Activated T-cell treated with anti-CD3 and anti-CD28 coated beads for 24 hours (primary cell): ENCODE measurements around the gene JUN.
"Not testable (repeated sequence)": the region's sequence is repeated elsewhere in the genome, so short reads cannot be mapped to it uniquely, and the experiment has no call there.

Experiments used
- DNase-seq: peaks from one replicate; pipeline ENCODE4 v3.0.0-alpha.2; 2020; ENCODE audit warnings: low read depth

JUN gene

DNA sequence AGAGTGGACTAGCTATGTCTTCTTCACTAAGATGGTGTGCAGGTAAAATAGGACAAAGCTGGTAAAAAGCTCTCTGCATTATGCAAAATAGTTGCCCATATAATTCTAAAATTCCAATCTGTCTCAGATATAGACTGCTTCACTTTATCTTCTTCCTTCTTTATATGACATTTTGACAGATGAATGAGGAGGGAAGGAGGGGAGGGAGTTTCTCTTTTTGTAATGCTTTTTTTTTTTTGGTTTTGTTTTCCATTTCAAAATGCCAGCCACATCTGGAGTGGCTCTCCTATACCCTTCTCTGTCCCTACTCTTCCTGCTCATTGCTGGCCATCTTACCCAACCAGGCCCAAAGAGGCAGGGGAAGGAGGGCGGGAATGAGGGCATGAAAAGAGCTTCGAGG, 24.2 kb upstream of the JUN start:
- DNase-seq, result no peak

DNA sequence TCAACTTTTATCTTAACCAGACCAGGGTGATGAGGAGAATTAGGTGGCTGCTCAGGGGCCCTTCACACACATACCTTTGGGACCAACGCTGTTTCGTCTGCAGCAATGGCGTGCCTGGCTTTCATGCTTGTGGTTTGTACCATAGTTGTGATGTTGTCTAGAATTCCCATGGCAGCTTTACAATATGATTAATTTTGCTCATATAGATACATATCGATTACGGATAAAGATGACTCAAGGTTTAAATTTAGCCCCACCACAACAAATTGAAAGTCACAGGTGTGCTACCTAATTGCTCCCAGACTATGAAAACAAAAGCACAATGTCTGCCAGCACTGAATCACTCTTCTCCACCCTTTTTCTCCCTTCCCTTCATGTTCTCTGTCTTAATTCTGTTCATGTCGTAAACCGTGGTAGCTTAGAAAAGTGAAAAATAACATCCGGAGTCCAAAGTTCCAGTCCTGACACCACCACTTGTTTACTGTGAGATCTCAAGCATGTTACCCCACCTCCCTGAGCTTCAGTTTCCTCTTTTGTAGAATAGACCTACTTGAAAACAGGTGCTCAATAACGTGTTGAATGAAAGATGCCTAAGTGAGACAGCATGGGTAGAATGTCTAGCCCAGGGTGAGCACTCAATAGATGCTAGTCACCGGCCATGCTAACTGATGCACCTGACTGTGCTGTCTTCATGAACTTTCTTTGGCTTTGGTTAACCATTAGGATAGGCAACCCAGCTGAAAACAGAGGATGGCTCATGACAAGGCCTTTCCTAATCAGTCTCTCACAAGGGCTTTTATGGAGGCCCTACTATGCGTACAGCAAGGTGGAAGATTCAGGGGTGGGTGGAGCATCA, 22.1 kb upstream of the JUN start:
- DNase-seq, result no peak

DNA sequence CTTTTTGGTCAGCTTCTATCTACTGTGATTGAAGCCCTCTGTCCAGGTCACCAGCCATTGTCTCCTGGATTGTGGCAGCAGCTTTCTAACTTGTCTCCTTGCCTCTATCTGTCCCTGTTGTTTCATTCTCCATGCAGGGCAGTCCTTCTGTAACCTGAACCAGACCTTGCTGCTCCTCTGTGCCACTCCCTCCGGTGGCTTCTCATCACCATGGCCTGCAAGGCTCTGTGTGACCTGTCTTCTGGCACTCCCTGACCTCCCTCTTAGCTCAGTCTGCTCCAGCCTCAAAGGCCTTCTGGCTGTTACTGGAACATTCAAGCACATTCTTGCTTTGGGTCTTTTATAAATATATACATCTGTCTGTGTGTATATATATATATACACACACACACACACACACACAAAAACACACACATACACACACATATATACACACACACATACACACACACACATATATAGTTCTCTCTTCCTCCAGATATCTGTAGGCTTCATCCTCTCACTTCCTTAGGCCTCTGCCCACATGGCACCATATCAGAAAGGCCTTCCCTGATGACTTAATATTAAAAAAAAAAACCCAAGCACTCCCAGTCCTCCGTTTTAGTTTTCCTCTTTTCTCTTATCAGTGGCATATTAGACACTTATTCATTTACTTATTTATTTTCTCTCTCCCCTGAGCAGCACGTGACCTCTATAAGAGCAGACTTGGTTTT, 21.2 kb upstream of the JUN start:
- DNase-seq, result no peak

DNA sequence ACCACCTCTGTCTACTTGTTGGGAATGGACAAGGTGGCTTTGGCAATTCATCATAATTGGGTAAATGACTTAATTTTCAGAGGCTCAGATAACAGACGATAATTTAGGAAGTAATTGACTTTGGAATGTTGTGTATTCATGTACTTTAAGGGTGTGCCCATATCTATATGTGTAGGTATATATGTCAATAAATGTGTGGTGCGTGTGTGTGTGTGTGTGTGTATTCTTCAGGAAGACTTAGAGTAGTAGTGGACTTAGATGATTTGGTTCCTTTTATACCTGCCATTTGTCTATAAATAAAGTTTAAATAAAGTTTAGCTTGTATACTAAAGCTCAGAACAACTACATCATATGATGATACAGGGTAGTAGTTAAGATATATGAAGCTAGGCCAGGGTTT, 20.0 kb upstream of the JUN start:
- DNase-seq, result no peak

DNA sequence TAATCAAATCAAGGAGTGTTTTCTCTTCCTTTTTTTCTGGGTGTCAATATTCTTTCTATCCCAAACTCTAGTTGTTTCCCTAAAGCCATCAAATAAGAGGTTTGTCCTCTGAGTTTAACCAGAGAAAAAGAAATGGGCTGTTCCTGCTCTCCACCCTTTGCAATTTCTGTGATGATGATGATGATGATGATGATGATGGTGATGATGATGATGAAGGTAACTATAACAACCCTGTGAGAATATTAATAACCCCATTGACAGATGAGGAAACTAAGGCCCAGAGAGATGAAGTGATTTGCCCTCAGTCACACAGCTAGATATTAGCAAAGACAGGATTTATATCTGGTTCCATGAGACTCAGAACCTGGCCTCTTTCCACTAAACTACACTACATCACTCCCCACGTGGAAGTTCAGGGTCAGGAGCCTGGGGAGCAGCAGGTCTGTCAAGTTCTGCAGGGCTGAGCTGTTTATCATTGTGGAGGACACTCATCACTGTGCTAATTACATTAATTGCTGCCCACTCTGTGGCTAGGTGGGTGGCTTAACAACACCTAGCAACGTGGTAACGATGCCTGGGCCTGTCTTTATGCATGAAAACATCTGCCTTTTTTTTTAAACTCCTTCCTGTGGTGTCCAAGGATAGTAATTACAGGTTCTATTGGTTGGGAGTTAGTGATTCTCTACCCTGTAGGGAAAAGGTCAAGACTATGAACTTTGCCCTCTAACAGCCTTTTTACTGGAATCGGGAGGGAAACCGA, 19.0 kb upstream of the JUN start:
- DNase-seq, result no peak

DNA sequence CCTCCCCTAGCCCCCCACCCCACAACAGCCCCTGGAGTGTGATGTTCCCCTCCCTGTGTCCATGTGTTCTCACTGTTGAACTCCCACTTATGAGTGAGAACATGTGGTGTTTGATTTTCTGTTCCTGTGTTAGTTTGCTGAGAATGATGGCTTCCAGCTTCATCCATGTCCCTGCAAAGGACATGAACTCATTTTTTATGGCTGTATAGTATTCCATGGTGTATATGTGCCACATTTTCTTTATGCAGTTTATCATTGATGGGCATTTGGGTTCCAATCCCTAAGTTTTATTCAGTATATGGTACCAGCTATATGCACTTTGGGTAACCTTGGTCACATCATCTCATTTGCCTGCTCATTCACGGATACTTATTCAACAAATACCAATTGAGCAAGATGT, 17.4 kb upstream of the JUN start:
- not testable (repeated sequence) for DNase-seq

DNA sequence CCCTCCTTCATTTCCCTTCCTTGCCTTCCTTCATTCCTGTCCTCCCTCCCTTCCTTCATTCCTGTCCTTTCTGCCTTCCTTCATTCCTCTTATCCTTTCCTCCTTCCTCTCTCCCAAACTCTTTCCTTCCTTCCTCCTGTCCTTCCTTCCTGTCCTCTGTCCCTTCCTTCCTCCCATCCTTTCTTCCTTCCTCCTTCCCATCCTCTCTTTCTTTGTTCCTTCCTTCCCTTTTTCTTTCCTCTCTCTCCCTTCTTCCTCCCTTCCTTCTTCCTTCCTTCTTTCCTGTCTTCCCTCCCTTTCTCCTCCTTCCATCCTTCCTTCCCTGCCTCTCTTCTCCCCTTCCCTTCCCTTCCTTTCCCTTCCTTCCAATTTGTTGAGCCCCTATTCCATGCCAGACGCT, 15.8 kb upstream of the JUN start:
- no peak for DNase-seq

DNA sequence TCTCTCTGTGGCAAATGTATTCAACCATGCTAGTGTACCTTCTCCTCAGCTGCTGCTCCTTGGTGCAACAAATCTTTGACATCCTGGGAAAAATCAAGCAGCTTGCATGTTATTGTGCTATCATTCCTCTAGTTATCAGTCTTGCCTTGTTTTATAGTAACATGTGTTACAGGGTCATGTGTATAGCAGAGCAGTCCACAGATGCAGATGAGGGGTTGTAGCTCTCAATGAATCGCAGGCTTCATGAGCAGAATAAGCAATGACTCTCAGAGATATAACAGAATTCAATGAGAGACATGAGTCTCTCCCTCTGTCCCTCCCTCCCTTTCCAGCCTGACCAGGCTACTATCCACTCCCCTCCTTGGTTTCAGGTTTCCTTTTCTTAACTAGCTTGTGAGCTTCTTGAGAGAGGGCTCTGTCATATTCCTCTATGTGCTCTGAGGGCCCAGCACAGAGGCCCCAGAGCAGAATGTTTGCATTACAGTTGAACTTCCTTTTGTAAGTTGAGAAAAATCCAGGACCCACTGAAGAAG, 15.1 kb upstream of the JUN start:
- no peak for DNase-seq

DNA sequence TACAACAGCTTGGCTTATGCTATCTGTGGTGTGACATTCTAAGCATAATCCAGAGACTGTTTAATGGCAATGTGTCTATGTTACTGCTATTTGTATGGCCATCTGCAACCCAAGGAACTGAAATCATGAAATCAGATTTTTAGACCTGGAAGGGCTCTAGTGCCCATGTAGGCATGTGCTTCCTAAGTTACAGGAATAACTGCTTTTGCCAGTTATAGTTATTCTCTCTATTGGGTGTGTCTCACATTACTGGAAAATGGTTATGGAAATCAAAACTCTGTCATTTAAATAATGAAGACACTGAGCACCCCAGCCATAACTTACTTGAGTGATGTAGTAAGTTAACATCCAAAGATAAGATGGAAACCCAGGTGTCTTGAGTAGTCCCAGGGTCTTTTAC, 12.6 kb upstream of the JUN start:
- DNase-seq, result no peak

DNA sequence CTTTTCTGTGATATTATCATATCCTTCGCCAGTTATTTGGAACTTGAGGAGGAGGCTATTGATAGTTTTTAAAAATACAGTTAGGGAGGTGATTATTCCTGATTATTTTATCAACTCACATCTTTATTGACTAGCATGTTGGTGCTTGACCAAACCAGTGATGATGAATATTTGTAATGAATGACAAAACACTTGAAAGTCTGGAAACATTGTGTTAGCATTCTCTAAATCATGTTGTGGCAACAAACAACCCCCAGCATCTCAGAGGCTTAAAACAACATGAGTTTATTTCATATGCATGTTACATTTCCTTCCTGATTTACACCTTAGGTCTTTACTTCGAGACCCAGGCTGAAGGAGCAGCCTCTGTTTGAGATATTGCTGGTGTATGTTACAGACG, 10.7 kb upstream of the JUN start:
- DNase-seq, result no peak

DNA sequence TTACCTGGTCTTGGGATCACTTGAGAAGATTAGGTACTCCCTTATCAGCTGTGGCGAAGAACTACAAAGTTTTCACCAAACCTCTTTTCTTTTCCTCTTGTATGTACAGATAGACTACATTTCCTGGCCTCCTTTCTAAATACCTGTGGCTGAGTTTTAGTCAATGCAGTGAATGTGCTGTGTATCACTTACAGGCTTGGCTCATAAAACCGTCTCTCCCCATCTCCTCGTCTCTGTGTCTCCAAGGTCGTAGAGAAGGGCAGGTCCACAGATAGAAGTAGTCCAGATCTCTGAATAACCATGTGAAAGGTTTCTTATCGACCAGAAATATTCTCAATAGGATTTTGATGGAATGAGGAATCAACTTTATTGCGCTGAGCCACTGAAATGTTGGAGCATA, 9.0 kb upstream of the JUN start:
- no peak for DNase-seq

DNA sequence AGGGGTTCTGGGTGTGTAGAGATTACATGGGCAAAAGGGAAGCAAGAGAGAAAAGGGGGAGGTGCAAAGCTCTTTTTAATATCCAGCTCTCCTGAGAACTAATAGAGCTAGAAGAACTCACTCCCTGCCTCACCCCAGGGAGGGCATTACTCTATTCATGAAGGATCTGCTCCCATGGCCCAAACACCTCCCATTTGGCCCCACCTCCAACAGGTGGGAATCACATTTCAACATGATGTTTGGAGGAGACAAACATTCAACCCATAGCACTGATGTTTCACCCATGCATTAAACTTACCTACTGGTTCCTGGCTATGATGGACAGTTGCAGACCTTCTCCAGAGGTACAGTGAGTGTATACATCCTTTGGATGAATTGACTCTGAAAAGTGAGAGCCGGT, 7.3 kb upstream of the JUN start:
- DNase-seq, result no peak

DNA sequence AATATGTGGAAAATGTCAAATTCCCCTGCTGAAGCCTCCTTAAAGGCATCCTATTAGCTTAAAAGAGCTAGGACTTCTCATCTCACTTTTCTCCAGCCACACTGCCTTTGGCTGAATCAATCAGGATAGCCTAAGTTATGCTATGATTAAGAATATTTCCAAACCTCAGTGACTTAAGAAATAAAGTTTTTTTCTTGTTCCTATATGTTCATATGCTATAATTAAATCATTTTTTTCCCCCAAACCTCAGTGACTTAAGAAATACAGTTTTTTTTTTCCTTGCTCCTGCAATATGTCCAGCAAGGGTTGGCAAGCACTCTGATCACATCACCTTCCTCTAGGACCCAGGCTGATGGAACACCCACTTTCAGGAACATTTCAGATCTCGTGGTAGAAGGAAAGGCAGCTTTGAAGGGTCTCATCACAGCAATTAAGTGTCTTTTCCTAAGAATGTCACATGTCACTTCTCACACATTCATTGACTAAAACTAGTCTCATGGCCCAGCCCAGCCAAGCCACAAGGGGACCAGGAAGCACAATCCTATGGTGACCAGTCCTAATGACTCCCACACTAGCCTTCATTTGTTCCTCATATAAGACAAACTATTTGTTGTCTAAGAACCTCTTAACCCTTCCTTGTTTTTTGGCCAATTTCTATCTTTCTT, 6.3 kb upstream of the JUN start:
- DNase-seq, result no peak

DNA sequence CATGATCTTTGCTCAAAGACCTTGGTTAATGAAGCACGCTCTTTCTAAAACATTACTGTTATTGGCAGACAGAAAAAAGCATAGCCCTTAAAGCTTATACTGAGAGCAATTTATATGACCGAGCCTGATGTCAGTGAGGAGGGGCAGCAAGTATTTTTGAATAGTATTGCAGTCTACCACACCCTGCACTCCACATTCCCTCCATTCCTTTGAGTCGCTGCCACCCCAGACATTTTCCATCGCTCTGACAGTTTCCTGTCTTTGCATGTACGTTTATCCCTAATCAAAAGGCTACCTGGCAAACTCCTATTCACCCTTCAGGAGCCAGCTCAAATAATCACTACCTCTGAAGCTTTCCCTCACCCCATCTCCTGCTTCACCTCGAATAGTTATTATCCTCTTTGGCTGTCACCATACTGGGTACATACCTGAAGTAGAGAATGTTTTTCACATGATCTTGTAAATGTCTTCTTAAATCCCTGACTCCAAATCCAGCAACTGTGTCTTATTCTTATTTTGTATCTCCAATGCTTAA, 5.5 kb upstream of the JUN start:
- DNase-seq, result no peak

DNA sequence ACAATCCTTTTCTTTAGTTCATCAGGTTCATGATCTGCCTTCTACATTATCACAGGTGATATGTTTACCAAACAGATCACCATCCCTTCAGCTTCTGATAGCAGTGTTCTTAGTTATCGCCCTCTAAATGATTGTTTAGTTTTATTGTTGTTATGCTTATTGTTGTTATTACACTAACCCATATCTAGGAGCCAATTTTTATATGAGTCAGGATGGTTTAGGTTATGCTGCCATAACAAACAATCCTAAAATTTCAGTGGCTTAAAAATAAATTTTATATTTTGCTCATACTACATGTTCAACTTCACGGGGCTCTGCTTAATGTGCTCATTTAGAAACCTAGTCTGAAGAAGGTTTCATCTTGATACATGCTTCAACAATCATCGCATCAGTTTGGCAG, 4.4 kb upstream of the JUN start:
- DNase-seq, result no peak

DNA sequence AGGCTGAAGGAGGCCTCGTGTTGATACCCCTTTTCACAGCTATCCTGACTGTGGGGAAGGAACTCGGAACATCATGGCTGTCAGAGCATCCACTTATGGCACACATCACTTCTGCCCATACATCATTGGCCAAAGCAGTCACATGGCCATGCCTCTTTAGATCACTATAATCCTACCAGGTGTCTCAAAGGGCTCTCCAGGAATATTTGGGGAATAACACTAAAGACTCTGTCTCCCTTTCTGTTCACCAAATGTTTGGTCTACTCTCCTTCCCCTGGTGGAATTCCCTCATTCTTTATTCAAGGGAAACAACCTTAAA, 3.0 kb upstream of the JUN start:
- DNase-seq, result no peak

DNA sequence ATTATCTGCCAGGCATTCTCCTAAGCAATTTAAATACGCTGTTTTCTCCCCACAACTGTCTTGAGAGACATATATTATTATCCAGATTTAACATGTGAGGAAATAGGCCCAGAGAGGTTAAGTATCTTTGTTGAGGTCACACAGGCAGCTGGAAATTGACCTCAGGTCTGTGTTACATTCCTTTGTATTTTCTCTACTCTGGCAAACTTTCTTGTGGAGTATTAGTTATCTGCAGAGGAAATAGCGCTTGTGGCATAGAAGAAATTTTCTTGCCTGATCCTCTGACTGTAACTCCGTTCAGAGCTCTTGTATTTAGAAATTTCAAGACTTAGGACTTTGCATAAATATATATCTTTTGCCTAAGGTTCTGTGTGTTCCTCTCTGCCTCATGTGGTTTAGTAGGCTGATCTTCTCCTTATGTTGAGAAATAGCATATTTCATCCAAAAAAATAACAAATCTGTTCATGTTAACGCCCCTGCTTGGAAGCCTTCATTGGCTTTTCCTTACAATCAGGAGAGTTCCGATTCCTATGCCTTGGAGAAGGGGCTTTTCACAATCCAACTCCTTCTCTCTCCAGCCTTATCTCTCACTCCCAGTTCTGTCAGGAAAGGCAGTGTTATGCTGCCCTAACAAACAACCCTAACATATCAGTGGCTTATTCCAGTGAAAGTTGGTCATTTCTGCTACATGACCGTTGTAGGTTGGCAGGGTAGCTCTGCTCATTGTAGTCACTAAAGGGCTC, 2.5 kb upstream of the JUN start:
- no peak for DNase-seq

DNA sequence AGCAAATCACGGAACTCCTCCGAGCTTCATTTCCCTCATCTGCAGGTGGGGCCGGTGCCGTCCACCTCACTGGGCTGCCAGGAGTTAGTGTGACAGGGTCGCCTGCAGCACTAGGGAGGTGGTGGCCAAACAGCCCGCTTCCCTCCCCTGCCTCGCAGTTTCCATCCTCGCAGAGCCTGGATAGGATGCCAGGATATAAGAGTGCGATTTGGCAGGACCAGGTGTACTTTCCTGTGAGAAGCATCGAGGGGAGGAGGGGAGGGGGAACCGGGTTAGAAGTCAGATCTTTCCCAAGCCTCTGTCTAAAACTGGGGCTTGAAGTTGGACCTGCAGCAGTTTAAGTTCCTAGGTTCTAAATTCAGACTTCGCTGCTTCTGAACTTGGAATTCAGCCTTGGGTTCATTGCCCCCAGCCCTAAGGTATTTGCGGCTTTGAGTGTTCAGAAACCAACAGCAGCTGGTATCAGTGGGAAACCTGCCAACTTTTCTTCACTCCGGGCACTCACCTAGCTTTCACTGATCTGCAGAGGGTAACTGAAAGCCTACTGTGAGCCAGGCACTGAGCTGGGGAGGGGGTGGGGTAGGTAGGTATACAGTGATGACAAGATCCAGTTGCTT, 1.7 kb upstream of the JUN start:
- DNase-seq, result no peak

DNA sequence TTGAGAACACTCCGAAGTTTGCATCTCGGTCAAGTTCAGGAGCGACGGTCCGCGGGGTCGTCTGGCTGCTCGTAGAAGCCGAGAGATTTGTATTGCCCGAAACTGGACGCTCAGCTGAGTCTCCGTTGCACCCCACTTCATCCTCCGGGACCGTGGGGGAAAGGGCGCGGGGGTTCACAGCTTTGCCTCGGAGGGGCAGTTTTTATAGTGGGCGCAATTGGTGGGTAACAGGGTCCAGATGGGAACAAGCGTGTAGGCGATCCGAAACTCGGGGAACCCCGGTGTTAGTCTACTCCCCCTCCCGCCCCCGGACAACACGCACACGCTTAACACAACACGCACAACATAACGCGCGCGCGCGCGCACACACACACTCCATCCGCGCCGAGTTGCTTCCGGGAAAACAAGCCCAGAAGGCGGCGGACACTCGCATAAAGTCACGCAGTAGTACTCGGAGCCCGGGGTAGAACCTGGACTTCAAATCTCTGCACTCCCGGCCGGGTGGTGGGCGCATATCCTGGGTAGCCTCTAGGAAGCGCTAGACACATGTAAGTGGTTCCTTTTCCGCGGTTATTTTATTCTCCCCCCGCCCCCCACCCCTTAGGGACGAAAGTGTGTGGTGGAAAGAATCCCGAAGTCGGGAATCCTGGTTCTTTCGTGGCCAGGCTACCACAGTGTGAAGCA, 1.1 kb upstream of the JUN start:
- peak; percentile 62 for DNase-seq
